ENCODE data around the gene INSR. TPM values are rescaled to one million over a fixed set of nuclear protein-coding genes. Genes with fewer than 3 reads are reported as not detected.

The INSR gene
- total RNA-seq, 1 experiment from 2014 or later, result 22.6 TPM

DNA sequence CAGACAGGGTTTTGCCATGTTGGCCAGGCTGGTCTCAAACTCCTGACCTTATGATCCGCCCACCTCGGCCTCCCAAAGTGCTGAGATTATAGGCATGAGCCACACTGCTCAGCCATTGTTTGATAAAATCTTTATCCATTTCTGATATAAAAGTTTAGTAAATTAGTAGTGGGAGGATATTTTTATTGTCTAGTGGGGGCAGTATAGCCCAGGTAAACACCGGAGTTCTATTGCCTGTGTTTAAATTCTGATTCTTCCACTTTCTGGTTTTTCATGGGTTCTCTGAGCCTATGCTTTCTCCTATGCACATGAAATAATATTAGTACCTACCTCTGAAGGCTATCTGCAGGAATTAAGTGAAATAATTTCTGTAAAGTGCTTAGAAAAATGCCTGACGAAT lies 34.4 kb upstream of the INSR start:
- H3K27me3 ChIP-seq (replicated peaks; ENCODE audit: control insufficient read depth, insufficient read depth, low read length), result no peaks in the 10 kb centered on the region
- Mint-ChIP-seq H3K27ac (ENCODE audit: unreplicated experiment) (no peak overlapping the region), H3K36me3 (ENCODE audit: insufficient read depth, unreplicated experiment) (no peaks in the 10 kb centered on the region), H3K27me3 (ENCODE audit: insufficient read depth, unreplicated experiment) (peaks cover 3% of the 10 kb centered on the region), H3K4me1 (ENCODE audit: low read depth, unreplicated experiment) (no peaks in the 10 kb centered on the region), H3K4me3 (ENCODE audit: unreplicated experiment) (no peak overlapping the region), H3K9me3 (ENCODE audit: unreplicated experiment) (peaks cover 9% of the 10 kb centered on the region)
- H3K36me3 ChIP-seq (ENCODE audit: control insufficient read depth, insufficient read depth, low read length), result no peaks in the 10 kb centered on the region
- H3K4me1 ChIP-seq, result no peaks in the 10 kb centered on the region
- ChIA-PET CTCF (no interaction called here), POLR2A (no interaction called here)
- no peak for DNase-seq
- TF ChIP-seq, protein P1, sequence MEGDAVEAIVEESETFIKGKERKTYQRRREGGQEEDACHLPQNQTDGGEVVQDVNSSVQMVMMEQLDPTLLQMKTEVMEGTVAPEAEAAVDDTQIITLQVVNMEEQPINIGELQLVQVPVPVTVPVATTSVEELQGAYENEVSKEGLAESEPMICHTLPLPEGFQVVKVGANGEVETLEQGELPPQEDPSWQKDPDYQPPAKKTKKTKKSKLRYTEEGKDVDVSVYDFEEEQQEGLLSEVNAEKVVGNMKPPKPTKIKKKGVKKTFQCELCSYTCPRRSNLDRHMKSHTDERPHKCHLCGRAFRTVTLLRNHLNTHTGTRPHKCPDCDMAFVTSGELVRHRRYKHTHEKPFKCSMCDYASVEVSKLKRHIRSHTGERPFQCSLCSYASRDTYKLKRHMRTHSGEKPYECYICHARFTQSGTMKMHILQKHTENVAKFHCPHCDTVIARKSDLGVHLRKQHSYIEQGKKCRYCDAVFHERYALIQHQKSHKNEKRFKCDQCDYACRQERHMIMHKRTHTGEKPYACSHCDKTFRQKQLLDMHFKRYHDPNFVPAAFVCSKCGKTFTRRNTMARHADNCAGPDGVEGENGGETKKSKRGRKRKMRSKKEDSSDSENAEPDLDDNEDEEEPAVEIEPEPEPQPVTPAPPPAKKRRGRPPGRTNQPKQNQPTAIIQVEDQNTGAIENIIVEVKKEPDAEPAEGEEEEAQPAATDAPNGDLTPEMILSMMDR (IDR thresholded peaks at IDR 0.05; ENCODE audit: insufficient read depth in 1 of 2, low read depth in 1 of 2, low read length in 1 of 2, severe bottlenecking in 1 of 2, unreplicated experiment in 1 of 2), result no peak
- H3K4me3 ChIP-seq (ENCODE audit: low read depth, low read length), result no peak overlapping the region
- intact Hi-C loops (cut with micrococcal nuclease; ENCODE audit: unreplicated experiment), result no loop called here
- peaks cover 3% of the 10 kb centered on the region; the same call in 1 of the 2 replicates for H3K9me3 ChIP-seq
- BruUV-seq (replicated peaks), result no TSS peak

DNA sequence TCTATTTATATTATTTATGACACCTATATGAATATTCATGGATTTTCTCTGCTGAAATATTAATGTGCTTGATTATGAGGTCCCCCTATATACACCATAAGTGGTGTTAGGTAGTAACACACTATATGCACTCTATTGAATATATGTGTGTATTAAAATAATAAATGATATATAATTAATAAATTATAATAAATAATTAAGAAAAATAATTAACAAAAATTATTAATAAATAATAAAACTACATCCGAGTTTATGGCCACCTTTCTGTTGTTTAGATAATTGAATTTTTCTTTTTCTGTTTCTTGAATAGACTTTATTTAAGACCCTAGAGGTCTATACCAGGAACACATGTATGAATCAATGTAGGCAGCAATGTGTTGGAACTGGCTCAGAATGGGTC lies 33.6 kb upstream of the INSR start:
- Histone ChIP-seq H3K27me3 (replicated peaks; ENCODE audit: control insufficient read depth, insufficient read depth, low read length) (no peaks in the 10 kb centered on the region), H3K4me1 (no peaks in the 10 kb centered on the region), H3K4me3 (ENCODE audit: low read depth, low read length) (no peak overlapping the region), H3K9me3 (peaks cover 3% of the 10 kb centered on the region; the same call in 1 of the 2 replicates), H3K36me3 (ENCODE audit: control insufficient read depth, insufficient read depth, low read length) (no peaks in the 10 kb centered on the region)
- BruUV-seq (replicated peaks), result no TSS peak
- POLR2A ChIA-PET, result no interaction called here
- CTCF ChIA-PET, result no interaction called here
- H3K27me3 Mint-ChIP-seq (ENCODE audit: insufficient read depth, unreplicated experiment), result no peaks in the 10 kb centered on the region
- no peak for DNase-seq
- no peak overlapping the region for H3K4me3 Mint-ChIP-seq (ENCODE audit: unreplicated experiment)
- H3K4me1 Mint-ChIP-seq (ENCODE audit: low read depth, unreplicated experiment), result no peaks in the 10 kb centered on the region
- intact Hi-C loops (cut with micrococcal nuclease; ENCODE audit: unreplicated experiment), result no loop called here
- H3K27ac Mint-ChIP-seq (ENCODE audit: unreplicated experiment), result no peak overlapping the region
- H3K36me3 Mint-ChIP-seq (ENCODE audit: insufficient read depth, unreplicated experiment), result no peaks in the 10 kb centered on the region
- peaks cover 9% of the 10 kb centered on the region for H3K9me3 Mint-ChIP-seq (ENCODE audit: unreplicated experiment)
- TF ChIP-seq, protein P1 (IDR thresholded peaks at IDR 0.05; ENCODE audit: insufficient read depth in 1 of 2, low read depth in 1 of 2, low read length in 1 of 2, severe bottlenecking in 1 of 2, unreplicated experiment in 1 of 2), result no peak

- intact Hi-C loops (cut with micrococcal nuclease; ENCODE audit: unreplicated experiment), result no loop called here
- TF ChIP-seq, protein P1 (IDR thresholded peaks at IDR 0.05; ENCODE audit: insufficient read depth in 1 of 2, low read depth in 1 of 2, low read length in 1 of 2, severe bottlenecking in 1 of 2, unreplicated experiment in 1 of 2), result peak in 1 of 2 experiments; percentile 38
- H3K4me3 Mint-ChIP-seq (ENCODE audit: unreplicated experiment), result no peak overlapping the region
- H3K27ac Mint-ChIP-seq (ENCODE audit: unreplicated experiment), result no peak overlapping the region
- Histone ChIP-seq H3K4me3 (ENCODE audit: low read depth, low read length) (no peak overlapping the region), H3K27me3 (replicated peaks; ENCODE audit: control insufficient read depth, insufficient read depth, low read length) (no peaks in the 10 kb centered on the region), H3K4me1 (peaks cover 3% of the 10 kb centered on the region), H3K9me3 (peaks cover 3% of the 10 kb centered on the region; the same call in 1 of the 2 replicates), H3K36me3 (ENCODE audit: control insufficient read depth, insufficient read depth, low read length) (no peaks in the 10 kb centered on the region)
- POLR2A ChIA-PET, result no interaction called here
- no TSS peak for BruUV-seq (replicated peaks)
- H3K4me1 Mint-ChIP-seq (ENCODE audit: low read depth, unreplicated experiment), result peaks cover 3% of the 10 kb centered on the region
- no peaks in the 10 kb centered on the region for H3K36me3 Mint-ChIP-seq (ENCODE audit: insufficient read depth, unreplicated experiment)
- DNase-seq, result peak in 1 of 2 experiments; percentile 38
- H3K9me3 Mint-ChIP-seq (ENCODE audit: unreplicated experiment), result peaks cover 9% of the 10 kb centered on the region
- CTCF ChIA-PET, result no interaction called here
- H3K27me3 Mint-ChIP-seq (ENCODE audit: insufficient read depth, unreplicated experiment), result no peaks in the 10 kb centered on the region
These were observed 32.1 kb upstream of the INSR start for GRCh38 chr19:7326105-7326877.

Measured in Caco-2 (cell line).